T-cell (primary cell): ENCODE results near the gene DCLK2. TPM values are rescaled to one million over a fixed set of nuclear protein-coding genes. Genes with fewer than 3 reads are reported as not detected.

Source experiments
- ATAC-seq, 4 experiments: fragments of 200-7000 bp in 3 of 4; fragments of 150-1000 bp in 1 of 4; cut with Tn5 transposase; replicated peaks in 1 of 4; 1 replicate in 3 of 4; 2 replicates in 1 of 4; pipeline ENCODE4 v1.10.0; 2021; ENCODE audit warnings: moderate library complexity in 3 of 4, mild to moderate bottlenecking in 2 of 4, moderate number of reproducible peaks in 1 of 4
- CTCF ChIA-PET, 2 donors: fragments of 300-600 bp; sonication (Branson Sonifier 250); formaldehyde crosslinking; loops; one replicate each; lab custom pipeline; 2022; ENCODE audit warnings: antibody characterized with exemption in 2 of 2; lab: Charles Lee
- POLR2A ChIA-PET, 2 donors: fragments of 300-600 bp; sonication (Branson Sonifier 250); formaldehyde crosslinking; loops; one replicate each; lab custom pipeline; 2022; ENCODE audit warnings: antibody characterized with exemption in 2 of 2; lab: Charles Lee
- DNase-seq, 35 experiments: peaks; one replicate each; pipeline versions ENCODE4 v3.0.0 to v3.0.0-alpha.2; 2013 to 2023
- H3K27ac ChIP-seq: one replicate; pipeline ENCODE4 v1.5.1; 2013; ENCODE audit warnings: low read length
- H3K27me3 ChIP-seq, 2 experiments: replicated peaks in 1 of 2; 1 replicate in 1 of 2; 2 replicates in 1 of 2; pipeline versions ENCODE4 v1.6.1 to v1.7.0; 2013; ENCODE audit warnings: low read length in 1 of 2, mixed read lengths in 1 of 2; ENCODE audit not compliant: control insufficient read depth in 2 of 2, insufficient read depth in 2 of 2; ENCODE audit errors: extremely low read depth in 1 of 2
- H3K36me3 ChIP-seq, 2 donors: 1 replicate in 1 of 2; 2 replicates in 1 of 2; pipeline versions ENCODE4 v1.6.1 to v1.7.0; 2013; ENCODE audit warnings: low read length in 1 of 2; ENCODE audit not compliant: control insufficient read depth in 2 of 2, insufficient read depth in 1 of 2; ENCODE audit errors: extremely low read depth in 1 of 2
- H3K4me1 ChIP-seq, 2 experiments: 1 replicate in 1 of 2; 2 replicates in 1 of 2; pipeline versions ENCODE4 v1.6.1 to v1.7.0; 2013; ENCODE audit warnings: low read length in 2 of 2, mixed read lengths in 1 of 2; ENCODE audit not compliant: insufficient read depth in 2 of 2, control insufficient read depth in 1 of 2; ENCODE audit errors: extremely low read depth in 1 of 2
- H3K4me3 ChIP-seq, 2 donors: 1 replicate in 1 of 2; 2 replicates in 1 of 2; pipeline versions ENCODE4 v1.5.1 to v1.7.0; 2013; ENCODE audit warnings: mild to moderate bottlenecking in 2 of 2, low read length in 1 of 2, moderate library complexity in 1 of 2; ENCODE audit not compliant: control insufficient read depth in 1 of 2; ENCODE audit errors: extremely low read depth in 1 of 2
- H3K9me3 ChIP-seq: 2 replicates; pipeline ENCODE4 v1.7.0; 2013
- H3K27ac Mint-ChIP-seq, 2 donors: one replicate each; pipeline ENCODE4 v1.8.0; 2020 to 2021; ENCODE audit warnings: mild to moderate bottlenecking in 2 of 2, mixed read lengths in 2 of 2
- H3K27me3 Mint-ChIP-seq, 2 donors: one replicate each; pipeline ENCODE4 v1.8.0; 2021 to 2022; ENCODE audit warnings: mixed read lengths in 2 of 2
- H3K36me3 Mint-ChIP-seq: one replicate; pipeline ENCODE4 v1.8.0; 2021; ENCODE audit warnings: mixed read lengths
- H3K4me1 Mint-ChIP-seq, 3 donors: one replicate each; pipeline ENCODE4 v1.8.0; 2020 to 2022; ENCODE audit warnings: mixed read lengths in 3 of 3, mild to moderate bottlenecking in 1 of 3
- H3K4me3 Mint-ChIP-seq, 3 donors: one replicate each; pipeline ENCODE4 v1.8.0; 2020 to 2022; ENCODE audit warnings: mild to moderate bottlenecking in 3 of 3, mixed read lengths in 3 of 3, moderate library complexity in 3 of 3
- H3K9me3 Mint-ChIP-seq, 3 donors: one replicate each; pipeline ENCODE4 v1.8.0; 2020 to 2022; ENCODE audit warnings: mixed read lengths in 3 of 3
- WGBS: methylation state at CpG from one replicate; pipeline ENCODE4 v1.1.5; 2013; ENCODE audit warnings: missing lambda C conversion rate; ENCODE audit not compliant: insufficient coverage; 5-methylcytosine and 5-hydroxymethylcytosine counted together
- total RNA-seq, 35 experiments: library from RNA in 6 of 35; stranded (reverse) in 6 of 35; fragments of 120-200 nt in 1 of 35; gene quantifications; one replicate each; pipeline versions ENCODE4 v1.2.1 to v1.2.4 and lab custom pipeline; 2013 to 2026

Gene DCLK2
- total RNA-seq, 5 donors from 2014 or later (not counting 1 experiment from before 2014, with no cell fraction given) = 0.10 to 0.35 (median 0.15) TPM; not detected in 2

DNA sequence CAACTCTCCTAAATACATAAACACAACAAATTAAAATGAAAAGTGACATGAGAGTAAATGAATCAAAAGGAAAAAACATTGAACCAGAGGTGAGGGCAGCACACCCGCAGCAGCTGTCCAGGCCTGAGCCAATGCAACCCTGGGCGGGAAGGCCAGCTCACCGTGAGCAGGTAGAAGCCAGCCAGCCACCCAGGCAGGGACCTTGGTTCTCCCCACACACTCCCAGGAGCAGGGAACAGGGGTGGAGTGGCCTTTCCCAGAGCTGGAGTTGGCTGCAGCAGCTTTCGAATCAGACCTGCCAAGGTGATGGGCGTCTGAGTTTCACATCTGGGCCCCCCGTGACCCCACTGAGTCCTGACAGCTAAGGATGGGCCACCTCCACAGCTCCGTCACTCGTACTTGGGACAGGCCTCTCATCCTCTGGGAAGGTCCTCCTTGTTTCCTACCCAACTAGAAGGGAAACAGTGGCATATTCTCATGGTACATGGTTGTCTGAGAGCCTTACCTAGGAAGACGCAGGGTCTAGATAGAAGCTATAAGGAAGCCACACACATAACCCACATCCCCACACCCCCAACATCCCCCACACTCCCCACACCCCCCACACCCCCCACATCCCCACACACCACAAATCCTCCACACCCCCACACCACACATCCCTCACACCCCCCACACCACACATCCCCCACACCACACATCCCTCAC is 172.2 kb downstream of the DCLK2 start:
- no peak overlapping the region for H3K4me3 Mint-ChIP-seq

DNA sequence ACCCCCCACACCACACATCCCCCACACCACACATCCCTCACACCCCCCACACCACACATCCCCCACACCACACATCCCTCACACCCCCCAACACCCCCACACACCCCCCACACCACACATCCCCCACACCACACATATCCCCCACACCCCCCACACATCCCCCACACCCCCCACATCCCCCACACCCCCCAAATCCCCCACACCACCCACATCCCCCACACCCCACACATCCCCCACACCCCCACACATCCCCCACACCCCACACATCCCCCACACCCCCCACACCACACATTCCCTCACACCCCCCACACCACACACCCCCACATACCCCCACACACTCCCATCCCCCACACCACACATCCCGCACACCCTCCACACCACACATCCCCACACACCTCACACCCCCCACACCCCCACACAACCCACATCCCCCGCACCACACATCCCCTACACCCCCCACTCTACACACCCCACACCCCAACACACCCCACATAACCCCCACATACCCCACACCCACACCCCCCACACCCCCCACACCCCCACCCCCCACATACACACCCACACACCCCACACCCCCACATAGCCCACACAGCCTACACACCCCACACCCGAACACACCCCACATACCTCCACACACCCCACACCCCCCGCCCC is 172.9 kb downstream of the DCLK2 start:
- no peak overlapping the region for H3K27ac Mint-ChIP-seq
- Histone ChIP-seq H3K27me3 (peaks cover 0 to 3% of the 10 kb centered on the region in 2 experiments), H3K36me3 (no peaks in the 10 kb centered on the region), H3K27ac (no peak overlapping the region), H3K4me1 (no peaks in the 10 kb centered on the region), H3K9me3 (no peaks in the 10 kb centered on the region), H3K4me3 (no peak overlapping the region)
- H3K4me1 Mint-ChIP-seq = no peaks in the 10 kb centered on the region
- H3K36me3 Mint-ChIP-seq = no peaks in the 10 kb centered on the region
- H3K9me3 Mint-ChIP-seq = no peaks in the 10 kb centered on the region
- no peak for DNase-seq
- no peak overlapping the region for H3K4me3 Mint-ChIP-seq
- CTCF ChIA-PET = no interaction called here
- POLR2A ChIA-PET = no interaction called here
- no peak for ATAC-seq
- no peaks in the 10 kb centered on the region for H3K27me3 Mint-ChIP-seq
- WGBS = no CpG with 5 or more reads among the region's 4 CpGs

More for the DNA sequence above, 172.2 kb downstream of the DCLK2 start:
- H3K27me3 ChIP-seq = peaks cover 0 to 3% of the 10 kb centered on the region in 2 experiments
- Mint-ChIP-seq H3K9me3 (no peaks in the 10 kb centered on the region), H3K27me3 (no peaks in the 10 kb centered on the region), H3K27ac (no peak overlapping the region), H3K4me1 (no peaks in the 10 kb centered on the region), H3K36me3 (no peaks in the 10 kb centered on the region)
- no peak overlapping the region for H3K27ac ChIP-seq
- 96% methylated on average over 4 of the region's 9 CpGs for WGBS
- CTCF ChIA-PET = no interaction called here
- ATAC-seq (no peak), DNase-seq (no peak)
- H3K4me3 ChIP-seq = no peak overlapping the region
- POLR2A ChIA-PET = no interaction called here
- no peaks in the 10 kb centered on the region for H3K4me1 ChIP-seq
- H3K36me3 ChIP-seq = no peaks in the 10 kb centered on the region
- H3K9me3 ChIP-seq = no peaks in the 10 kb centered on the region

DNA sequence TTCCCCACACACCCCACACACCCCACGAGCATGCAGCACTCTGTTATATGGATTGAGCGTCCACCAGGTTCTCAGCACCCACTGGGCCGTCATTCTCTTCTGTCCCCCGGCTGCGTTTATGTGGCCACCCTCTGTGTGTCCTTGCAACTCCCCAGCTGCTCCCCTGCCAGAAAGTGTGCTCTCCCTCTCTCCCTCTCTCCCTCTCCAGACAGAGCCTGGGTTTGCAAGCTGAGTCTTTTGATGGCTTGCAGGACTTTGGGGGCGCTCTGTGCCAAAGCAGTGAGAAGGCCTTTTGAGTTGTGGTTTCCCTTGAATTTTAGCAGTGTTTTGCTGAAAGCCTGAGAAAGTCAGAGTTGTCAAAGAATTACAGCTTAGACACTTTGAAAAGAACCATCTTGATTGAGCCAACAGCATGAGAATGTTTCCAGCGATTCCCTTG is 173.5 kb downstream of the DCLK2 start:
- Mint-ChIP-seq H3K36me3 (no peaks in the 10 kb centered on the region), H3K27ac (no peak overlapping the region), H3K4me1 (no peaks in the 10 kb centered on the region), H3K4me3 (no peak overlapping the region), H3K27me3 (no peaks in the 10 kb centered on the region), H3K9me3 (no peaks in the 10 kb centered on the region)
- no peaks in the 10 kb centered on the region for H3K9me3 ChIP-seq
- no peak for DNase-seq
- POLR2A ChIA-PET = no interaction called here
- no peaks in the 10 kb centered on the region for H3K36me3 ChIP-seq
- WGBS = 88% methylated on average over 5 of the region's 7 CpGs
- no peak for ATAC-seq
- H3K27me3 ChIP-seq = peaks cover 0 to 3% of the 10 kb centered on the region in 2 experiments
- H3K27ac ChIP-seq = no peak overlapping the region
- no peak overlapping the region for H3K4me3 ChIP-seq
- H3K4me1 ChIP-seq = no peaks in the 10 kb centered on the region
- CTCF ChIA-PET = no interaction called here

GRCh38 chr4:150252306-150252705 is 174.1 kb downstream of the DCLK2 start:
- H3K27me3 Mint-ChIP-seq = no peaks in the 10 kb centered on the region
- no peak overlapping the region for H3K27ac Mint-ChIP-seq
- Histone ChIP-seq H3K9me3 (no peaks in the 10 kb centered on the region), H3K4me3 (no peak overlapping the region), H3K27me3 (peaks cover 0 to 3% of the 10 kb centered on the region in 2 experiments), H3K27ac (no peak overlapping the region), H3K4me1 (no peaks in the 10 kb centered on the region), H3K36me3 (no peaks in the 10 kb centered on the region)
- H3K36me3 Mint-ChIP-seq = no peaks in the 10 kb centered on the region
- H3K9me3 Mint-ChIP-seq = no peaks in the 10 kb centered on the region
- POLR2A ChIA-PET = no interaction called here
- 93% methylated on average over 4 of the region's 6 CpGs for WGBS
- ATAC-seq (no peak), DNase-seq (no peak)
- H3K4me1 Mint-ChIP-seq = no peaks in the 10 kb centered on the region
- no peak overlapping the region for H3K4me3 Mint-ChIP-seq
- CTCF ChIA-PET = no interaction called here

DNA sequence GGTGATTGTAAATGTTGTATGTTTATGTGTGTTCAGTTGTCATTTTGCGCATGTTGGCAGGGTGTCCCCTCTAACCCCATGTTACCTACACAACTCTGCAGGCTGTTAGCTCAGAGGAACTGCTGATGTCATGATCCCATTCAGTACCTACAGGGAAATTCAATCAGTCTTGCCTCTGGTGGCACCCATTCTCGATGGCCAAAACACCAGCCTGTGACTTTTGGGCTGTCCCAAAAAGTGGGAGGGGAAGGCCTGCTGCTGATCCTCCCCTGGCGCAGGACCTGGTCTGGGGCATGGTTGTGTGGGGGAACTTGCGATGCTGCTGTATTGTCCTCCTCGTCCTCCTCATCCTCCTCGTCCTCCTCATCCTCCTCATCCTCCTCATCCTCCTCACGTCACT is 174.5 kb downstream of the DCLK2 start:
- DNase-seq (no peak), ATAC-seq (no peak)
- H3K9me3 Mint-ChIP-seq = no peaks in the 10 kb centered on the region
- H3K27ac Mint-ChIP-seq = no peak overlapping the region
- Histone ChIP-seq H3K36me3 (no peaks in the 10 kb centered on the region), H3K27me3 (peaks cover 0 to 3% of the 10 kb centered on the region in 2 experiments), H3K4me3 (no peak overlapping the region), H3K9me3 (no peaks in the 10 kb centered on the region), H3K27ac (no peak overlapping the region), H3K4me1 (no peaks in the 10 kb centered on the region)
- ChIA-PET CTCF (no interaction called here), POLR2A (no interaction called here)
- no peaks in the 10 kb centered on the region for H3K36me3 Mint-ChIP-seq
- WGBS = no CpG with 5 or more reads among the region's 7 CpGs
- H3K4me3 Mint-ChIP-seq = no peak overlapping the region
- no peaks in the 10 kb centered on the region for H3K27me3 Mint-ChIP-seq
- no peaks in the 10 kb centered on the region for H3K4me1 Mint-ChIP-seq

GRCh38 chr4:150253416-150253815 is 175.2 kb downstream of the DCLK2 start:
- ChIA-PET POLR2A (no interaction called here), CTCF (no interaction called here)
- WGBS = 95% methylated on average over 8 of the region's 11 CpGs
- Mint-ChIP-seq H3K27ac (no peak overlapping the region), H3K4me3 (no peak overlapping the region), H3K4me1 (no peaks in the 10 kb centered on the region), H3K9me3 (no peaks in the 10 kb centered on the region), H3K36me3 (no peaks in the 10 kb centered on the region), H3K27me3 (no peaks in the 10 kb centered on the region)
- H3K4me1 ChIP-seq = no peaks in the 10 kb centered on the region
- H3K27me3 ChIP-seq = peaks cover 0 to 3% of the 10 kb centered on the region in 2 experiments
- ATAC-seq (no peak), DNase-seq (no peak)
- no peaks in the 10 kb centered on the region for H3K9me3 ChIP-seq
- no peaks in the 10 kb centered on the region for H3K36me3 ChIP-seq
- H3K4me3 ChIP-seq = no peak overlapping the region
- H3K27ac ChIP-seq = no peak overlapping the region
